22Rv1 (cell line): ENCODE data around the gene RAC2.

Source experiments
- ZFX ChIP-seq: fragments of 450-650 bp; IDR thresholded peaks from 2 replicates; pipeline ENCODE4 v1.6.1; 2017; ENCODE audit warnings: antibody characterized with exemption, borderline replicate concordance
- TF ChIP-seq, protein P1 (sequence below): fragments of 450-650 bp; IDR thresholded peaks from 2 replicates; pipeline ENCODE4 v1.5.1; 2017; ENCODE audit warnings: mild to moderate bottlenecking

DNA sequence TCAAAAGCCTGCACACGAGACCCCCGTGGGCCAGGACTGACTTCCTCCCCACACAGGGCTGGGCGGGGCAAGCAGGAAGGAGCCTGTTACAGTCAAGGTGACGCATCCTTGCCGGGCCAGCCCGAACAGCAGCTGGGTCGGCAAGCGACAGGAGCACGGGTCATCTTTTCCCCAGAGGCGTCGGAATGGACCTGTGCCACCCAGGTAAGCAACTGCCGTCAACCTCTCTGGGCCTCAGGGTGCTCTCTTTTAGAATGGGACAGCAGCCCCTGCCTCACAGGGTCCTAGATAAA, 38.3 kb upstream of the RAC2 start, which contains the start of gene CYTH4:
- TF ChIP-seq, protein P1, sequence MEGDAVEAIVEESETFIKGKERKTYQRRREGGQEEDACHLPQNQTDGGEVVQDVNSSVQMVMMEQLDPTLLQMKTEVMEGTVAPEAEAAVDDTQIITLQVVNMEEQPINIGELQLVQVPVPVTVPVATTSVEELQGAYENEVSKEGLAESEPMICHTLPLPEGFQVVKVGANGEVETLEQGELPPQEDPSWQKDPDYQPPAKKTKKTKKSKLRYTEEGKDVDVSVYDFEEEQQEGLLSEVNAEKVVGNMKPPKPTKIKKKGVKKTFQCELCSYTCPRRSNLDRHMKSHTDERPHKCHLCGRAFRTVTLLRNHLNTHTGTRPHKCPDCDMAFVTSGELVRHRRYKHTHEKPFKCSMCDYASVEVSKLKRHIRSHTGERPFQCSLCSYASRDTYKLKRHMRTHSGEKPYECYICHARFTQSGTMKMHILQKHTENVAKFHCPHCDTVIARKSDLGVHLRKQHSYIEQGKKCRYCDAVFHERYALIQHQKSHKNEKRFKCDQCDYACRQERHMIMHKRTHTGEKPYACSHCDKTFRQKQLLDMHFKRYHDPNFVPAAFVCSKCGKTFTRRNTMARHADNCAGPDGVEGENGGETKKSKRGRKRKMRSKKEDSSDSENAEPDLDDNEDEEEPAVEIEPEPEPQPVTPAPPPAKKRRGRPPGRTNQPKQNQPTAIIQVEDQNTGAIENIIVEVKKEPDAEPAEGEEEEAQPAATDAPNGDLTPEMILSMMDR, result no peak
- TF ChIP-seq ZFX, result no peak
